Measurements from ENCODE around the gene SEMA4B. TPM values are rescaled to one million over a fixed set of nuclear protein-coding genes. Genes with fewer than 3 reads are reported as not detected.

SEMA4B gene
- total and polyA plus RNA-seq, 11 donors: 13.8 to 105 (median 21.0) TPM

GRCh38 chr15:90190606-90191343 lies 10.4 kb upstream of the SEMA4B start:
- 82 to 92% (median 88%) methylated on average over 6 to 10 of the region's 10 CpGs for WGBS, 4 donors
- no peak for DNase-seq
- H3K9me3 ChIP-seq: no peaks in the 10 kb centered on the region
- no peak for ATAC-seq
- no peaks in the 10 kb centered on the region for H3K27me3 ChIP-seq
- intact Hi-C loops (cut with DNase I): no loop called here
- TF ChIP-seq CTCF (IDR thresholded peaks at IDR 0.05): no peak
- no peak for TF ChIP-seq POLR2A (IDR thresholded peaks at IDR 0.05)
- peaks cover 7 to 78% (median 25%) of the 10 kb centered on the region in 12 donors for H3K4me1 ChIP-seq
- no peak overlapping the region for H3K4me3 ChIP-seq
- peaks cover 0 to 4% (median 0%) of the 10 kb centered on the region in 9 donors for H3K36me3 ChIP-seq
- peak overlapping the region in 8 of 12 donors; percentile 38 to 98 (median 64) for H3K27ac ChIP-seq

- Histone ChIP-seq H3K4me1 (peaks cover 7 to 72% (median 25%) of the 10 kb centered on the region in 12 donors), H3K9me3 (no peaks in the 10 kb centered on the region), H3K27ac (peak overlapping the region in 9 of 12 donors; percentile 38 to 98 (median 65)), H3K36me3 (peaks cover 0 to 4% (median 0%) of the 10 kb centered on the region in 9 donors), H3K27me3 (no peaks in the 10 kb centered on the region), H3K4me3 (no peak overlapping the region)
- no peak for DNase-seq
- ATAC-seq: no peak
- 54 to 75% (median 72%) methylated on average over 2 to 3 of the region's 3 CpGs for WGBS, 4 donors
- intact Hi-C loops (cut with DNase I): no loop called here
- TF ChIP-seq CTCF (IDR thresholded peaks at IDR 0.05): no peak
- no peak for TF ChIP-seq POLR2A (IDR thresholded peaks at IDR 0.05)
Measured at GRCh38 chr15:90191344-90191687, 9.8 kb upstream of the SEMA4B start.

- peaks cover 7 to 66% (median 25%) of the 10 kb centered on the region in 12 donors for H3K4me1 ChIP-seq
- H3K9me3 ChIP-seq: no peaks in the 10 kb centered on the region
- intact Hi-C loops (cut with DNase I): no loop called here
- peak overlapping the region in 10 of 12 donors; percentile 28 to 98 (median 64) for H3K27ac ChIP-seq
- TF ChIP-seq CTCF (IDR thresholded peaks at IDR 0.05) (no peak), POLR2A (IDR thresholded peaks at IDR 0.05) (no peak)
- no peaks in the 10 kb centered on the region for H3K27me3 ChIP-seq
- peaks cover 0 to 4% (median 0%) of the 10 kb centered on the region in 9 donors for H3K36me3 ChIP-seq
- ATAC-seq: peak; percentile 81 to 87 (median 84)
- DNase-seq: peak; percentile 67 to 88 (median 81)
- peak overlapping the region in 1 of 12 donors; percentile 2 for H3K4me3 ChIP-seq
- WGBS, 4 donors: 19 to 30% (median 26%) methylated on average over 6 to 7 of the region's 7 CpGs
Measured at GRCh38 chr15:90191794-90192509, 9.2 kb upstream of the SEMA4B start.
